Stimulated activated CD4-positive, alpha-beta T cell treated with anti-CD3 and anti-CD28 coated beads, Interleukin-2, amount 100 ng/mL, for 4 hours (primary cell): ENCODE results near the gene OTP.

Source experiments
- DNase-seq: peaks from one replicate; pipeline ENCODE4 v3.0.0-alpha.2; 2020; ENCODE audit warnings: low read depth

The OTP gene

GRCh38 chr5:77640589-77641396, 2.3 kb upstream of the OTP start:
- no peak for DNase-seq

DNA sequence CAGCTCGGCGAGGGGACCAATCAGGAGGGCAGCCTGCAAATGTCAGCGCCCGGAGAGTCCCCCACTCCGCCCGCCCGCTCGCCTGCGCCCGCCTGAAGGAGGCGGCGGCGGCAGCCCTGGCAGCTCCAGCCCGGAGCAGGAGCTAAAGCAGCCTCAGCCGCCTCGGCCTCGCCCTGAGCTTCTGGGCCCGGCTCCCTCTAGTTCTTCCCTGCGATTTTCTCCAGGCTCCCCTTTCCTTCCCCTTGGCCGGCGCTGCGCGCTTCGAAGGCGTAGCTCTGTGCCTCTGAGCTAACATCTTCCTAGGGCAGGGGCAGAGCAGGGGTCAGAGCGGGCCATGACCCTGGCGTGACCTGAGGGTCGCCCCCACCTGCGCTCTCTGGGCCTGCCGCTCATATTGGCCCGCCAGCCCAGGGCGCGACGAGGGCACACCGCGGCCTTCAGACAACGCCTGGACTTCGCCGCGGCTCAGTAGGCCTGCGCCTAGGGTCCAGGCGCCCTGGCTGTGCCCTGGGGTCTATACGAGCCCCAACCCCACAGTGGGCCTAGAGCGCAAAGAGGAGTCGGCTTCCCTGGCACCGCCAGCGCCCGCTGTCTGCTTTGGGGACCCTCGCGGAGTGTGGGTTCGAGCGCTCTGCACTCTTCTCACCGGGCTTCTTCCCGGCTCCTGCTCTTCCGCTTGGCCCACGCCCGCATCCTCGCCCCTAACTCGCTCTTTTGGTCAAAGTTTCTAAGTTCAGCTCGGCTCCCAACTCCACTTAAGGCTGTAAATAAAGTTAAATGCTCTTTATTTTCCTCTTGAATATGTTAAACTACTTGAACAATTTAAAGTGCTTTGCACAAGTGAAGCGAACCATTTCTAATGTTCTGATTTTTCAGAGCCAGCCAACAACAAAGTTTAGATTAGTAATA, 504 bp upstream of the OTP start:
- no peak for DNase-seq

GRCh38 chr5:77637170-77637997, 1.1 kb downstream of the OTP start:
- DNase-seq = no peak

DNA sequence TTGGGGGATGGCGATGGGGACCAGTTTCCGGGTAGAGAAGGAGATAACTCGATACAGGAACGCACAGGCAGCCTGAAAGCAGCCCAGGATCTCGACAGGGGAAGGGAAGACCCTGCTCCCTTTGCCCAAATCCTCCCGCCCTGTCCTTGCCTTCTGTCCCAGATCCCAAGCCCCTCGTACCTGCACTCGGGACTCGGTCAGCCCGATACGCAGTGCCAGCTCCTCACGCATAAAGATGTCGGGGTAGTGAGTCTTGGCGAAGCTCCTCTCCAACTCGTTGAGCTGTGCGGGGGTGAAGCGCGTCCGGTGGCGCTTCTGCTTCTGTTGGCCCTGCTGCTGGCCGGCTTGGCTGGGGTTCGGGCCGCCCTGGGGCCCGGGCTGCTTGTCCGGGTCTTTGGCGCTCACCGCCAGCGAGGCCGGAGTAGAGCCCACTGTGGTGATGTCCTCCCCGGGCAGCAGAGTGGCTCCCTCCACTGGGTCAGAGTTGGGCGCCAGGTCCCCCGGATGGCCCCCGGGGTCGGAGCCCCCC, 1.8 kb downstream of the OTP start:
- DNase-seq = no peak

GRCh38 chr5:77635917-77636640, 2.4 kb downstream of the OTP start:
- no peak for DNase-seq

DNA sequence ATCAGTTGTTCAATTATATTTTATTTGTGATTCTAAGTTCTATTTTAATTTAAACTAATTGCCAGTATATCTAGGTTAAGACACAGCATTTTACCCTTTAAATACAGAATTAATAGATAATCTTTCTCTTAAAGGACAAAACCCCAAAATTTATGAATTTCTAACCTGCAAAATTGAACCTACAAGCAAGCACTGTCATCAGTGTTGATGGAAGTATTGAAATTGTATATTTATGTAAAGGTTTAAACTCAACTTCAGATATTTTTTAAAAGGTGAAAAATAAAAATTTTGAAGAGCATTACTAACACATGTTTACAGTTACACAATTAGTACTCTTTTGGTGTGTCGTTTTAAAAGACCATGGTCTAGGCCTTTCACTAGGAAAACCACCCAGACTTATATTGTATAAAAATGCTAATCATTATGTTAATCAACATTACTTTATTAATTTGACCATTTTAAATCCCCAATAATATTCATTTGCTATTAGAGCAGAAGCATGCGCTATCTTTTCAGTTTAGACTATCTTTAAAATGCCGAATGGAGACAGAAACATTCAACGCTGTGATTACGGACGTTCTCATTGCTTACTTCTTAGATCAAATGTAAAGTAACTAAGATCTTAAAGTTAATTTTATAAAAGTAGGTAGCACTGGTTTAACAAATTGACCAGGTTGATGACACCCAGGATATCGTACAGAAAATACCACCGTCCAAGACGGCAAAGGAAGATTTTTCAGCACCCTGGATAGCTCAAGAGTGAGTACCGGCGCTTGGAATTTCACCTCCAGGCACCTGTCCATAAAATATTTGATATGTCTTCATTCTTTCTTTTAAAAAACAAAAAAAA, 3.2 kb downstream of the OTP start:
- DNase-seq = no peak

GRCh38 chr5:77633709-77634108, 4.8 kb downstream of the OTP start:
- DNase-seq = no peak

- no peak for DNase-seq
These were observed 5.3 kb downstream of the OTP start for GRCh38 chr5:77633207-77633675.

GRCh38 chr5:77632526-77633206, 5.8 kb downstream of the OTP start:
- DNase-seq = no peak

GRCh38 chr5:77630114-77630680, 8.3 kb downstream of the OTP start:
- no peak for DNase-seq

DNA sequence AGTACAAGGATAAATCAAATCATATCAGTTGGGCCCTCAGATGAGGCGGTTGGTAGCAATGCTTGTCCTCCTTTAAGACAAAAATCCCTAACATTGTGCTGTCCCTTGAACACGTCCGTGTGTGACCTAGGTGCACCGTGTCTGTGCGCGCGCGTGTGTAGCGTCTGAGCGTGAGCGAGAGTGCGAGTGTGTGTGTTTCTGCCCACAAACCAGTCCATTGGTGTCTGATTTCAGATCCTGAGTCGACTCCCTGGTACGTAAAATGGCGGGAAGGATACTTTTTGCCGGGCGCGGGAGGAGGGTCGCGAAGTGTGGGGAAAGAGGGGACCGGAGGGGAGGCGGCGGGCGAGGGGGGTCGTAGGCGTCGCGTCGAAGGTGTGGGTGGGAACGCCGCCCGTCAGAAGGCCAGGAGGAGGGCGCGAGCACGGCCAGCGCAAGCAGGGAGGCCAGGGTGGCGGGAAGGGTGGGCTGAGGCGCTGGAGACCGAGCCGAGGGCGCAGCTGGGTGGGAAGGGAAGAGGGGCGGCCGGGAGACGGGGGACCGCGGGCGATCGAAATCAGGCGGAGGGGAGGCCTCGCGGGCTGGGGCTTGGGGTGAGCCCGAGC, 8.9 kb downstream of the OTP start:
- no peak for DNase-seq

GRCh38 chr5:77628840-77629508, 9.5 kb downstream of the OTP start:
- no peak for DNase-seq

DNA sequence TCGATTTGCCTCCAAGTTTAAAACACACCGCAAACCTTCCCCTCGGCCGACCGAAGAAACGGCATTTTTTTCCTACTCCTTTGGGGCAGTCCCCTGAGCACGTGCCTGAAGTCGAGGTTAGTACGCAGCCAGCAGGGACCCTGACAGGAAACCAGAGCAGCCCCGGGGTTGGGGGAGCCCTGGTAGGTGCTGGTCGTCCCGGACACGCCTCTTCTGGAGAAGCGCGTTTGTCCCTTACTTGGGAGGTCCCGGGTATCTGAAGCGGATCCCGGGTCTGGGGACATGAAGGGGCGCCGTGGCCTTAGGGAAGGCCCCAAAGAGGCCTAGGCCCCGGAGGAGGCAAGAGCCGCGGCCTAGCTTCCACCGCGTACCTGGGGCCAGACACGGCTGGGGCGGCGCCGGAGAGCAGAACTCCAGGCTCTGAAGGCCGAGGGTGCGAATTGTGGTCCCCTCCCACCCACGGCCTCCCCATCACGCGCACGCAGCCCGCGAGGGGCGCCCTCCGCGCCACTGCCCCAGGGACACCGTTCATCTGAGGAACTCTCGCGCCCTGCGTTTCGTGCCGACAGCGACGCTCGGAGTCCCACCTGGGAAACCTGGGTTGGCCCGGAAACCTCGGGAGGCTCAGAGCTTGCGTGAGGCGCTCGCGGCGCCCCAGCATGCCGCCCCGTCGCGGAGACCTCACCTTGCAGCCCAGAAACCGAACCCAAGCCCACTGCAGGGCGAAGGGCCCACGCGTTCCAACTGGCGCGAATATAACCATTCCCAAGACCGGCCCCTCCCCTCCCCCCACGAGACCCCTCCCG, 10.4 kb downstream of the OTP start:
- no peak for DNase-seq

DNA sequence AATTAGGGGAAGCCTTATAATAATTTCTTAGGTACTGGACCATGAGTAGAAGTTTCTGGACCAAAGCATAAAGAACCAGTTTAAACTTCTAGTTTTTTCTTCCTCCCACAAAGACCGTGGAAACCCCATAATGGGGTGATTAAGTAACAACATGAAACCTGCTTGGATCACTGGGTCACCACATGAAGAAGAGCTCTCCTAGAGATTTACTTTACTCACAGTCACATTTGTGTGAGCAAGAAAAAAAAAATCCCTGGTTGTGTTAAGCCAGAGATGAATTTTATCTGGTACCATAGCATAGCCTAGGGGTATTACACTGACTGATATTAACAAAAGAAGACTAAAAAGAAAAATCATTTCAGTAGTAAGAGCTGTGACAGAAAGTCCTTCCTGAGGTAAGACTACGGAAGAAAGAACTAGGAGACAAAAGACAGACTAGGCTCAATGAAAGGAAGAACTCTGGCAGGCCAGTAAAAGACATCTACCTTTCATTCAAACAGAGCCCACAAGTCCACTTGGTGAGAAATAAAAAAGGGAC, 15.2 kb downstream of the OTP start:
- DNase-seq = no peak

- DNase-seq = no peak
These were observed 17.1 kb downstream of the OTP start for GRCh38 chr5:77621440-77621839.

- DNase-seq = no peak
These were observed 18.1 kb downstream of the OTP start for GRCh38 chr5:77620405-77620804.

GRCh38 chr5:77616920-77617319, 21.6 kb downstream of the OTP start:
- no peak for DNase-seq
